Suprapubic skin (tissue), 2 donors: ENCODE measurements around the gene JMY.
A peak's percentile ranks its signal among the peaks of the same experiment; 100 is the strongest.

ENCODE experiments used
- EP300 ChIP-seq: sonication (generic); formaldehyde crosslinking; IDR thresholded peaks from one replicate; pipeline ENCODE4 v1.6.1; 2017; ENCODE audit warnings: antibody characterized with exemption
- POLR2A ChIP-seq, 2 donors: fragments of 450-650 bp; IDR thresholded peaks; one replicate each; pipeline ENCODE4 v1.6.1; 2017; ENCODE audit warnings: antibody characterized with exemption in 2 of 2, mild to moderate bottlenecking in 2 of 2, moderate library complexity in 2 of 2

- TF ChIP-seq POLR2A (IDR thresholded peaks at IDR 0.05): peak; percentile 63 to 77
- no peak for TF ChIP-seq EP300
Measured at GRCh38 chr5:79235634-79236361, at the start of gene JMY.
